K562 (cell line): ENCODE data around the gene MGAT4D. TPM values are rescaled to one million over a fixed set of nuclear protein-coding genes. Genes with fewer than 3 reads are reported as not detected.
A peak's percentile ranks its signal among the peaks of the same experiment; 100 is the strongest.

ENCODE experiments used
- ARID3B ChIP-seq: fragments of 250-450 bp; sonication (Bioruptor Pico); IDR thresholded peaks from 2 replicates; pipeline ENCODE4 v1.4.0; 2020; ENCODE audit warnings: borderline replicate concordance
- CREB3L1 ChIP-seq: fragments of 450-650 bp; IDR thresholded peaks from 2 replicates; pipeline ENCODE4 v1.6.1; 2014; ENCODE audit warnings: low read depth, mild to moderate bottlenecking, moderate library complexity, borderline replicate concordance
- E2F1 ChIP-seq: sonication (generic); formaldehyde crosslinking; IDR thresholded peaks from 2 replicates; pipeline ENCODE4 v1.8.1; 2023; ENCODE audit warnings: mild to moderate bottlenecking, missing genetic modification reagents, moderate library complexity
- FOXK2 ChIP-seq, 2 experiments: fragments of 450-650 bp; IDR thresholded peaks in 1 of 2; conservative IDR thresholded peaks in 1 of 2; 2 replicates each; pipeline ENCODE4 v1.6.1; 2016; ENCODE audit warnings: low read depth in 2 of 2, mild to moderate bottlenecking in 1 of 2
- HIVEP1 ChIP-seq: fragments of 250-450 bp; sonication (Bioruptor Pico); IDR thresholded peaks from 2 replicates; pipeline ENCODE4 v1.4.0; 2020; ENCODE audit warnings: mild to moderate bottlenecking
- MAX ChIP-seq: sonication (generic); formaldehyde crosslinking; IDR thresholded peaks from 2 replicates; pipeline ENCODE4 v1.9.0; 2022; ENCODE audit warnings: mild to moderate bottlenecking, missing genetic modification reagents
- NONO ChIP-seq, 2 experiments: fragments of 200-400 bp in 1 of 2; fragments of 450-650 bp in 1 of 2; formaldehyde crosslinking in 1 of 2; IDR thresholded peaks; 2 replicates each; pipeline ENCODE4 v1.6.1; 2017; ENCODE audit warnings: low read depth in 2 of 2, mild to moderate bottlenecking in 2 of 2, moderate library complexity in 2 of 2, low read length in 1 of 2
- SMARCA4 ChIP-seq: fragments of 450-650 bp; IDR thresholded peaks from 2 replicates; pipeline ENCODE4 v1.6.1; 2016
- UBTF ChIP-seq, 2 experiments: IDR thresholded peaks; 2 replicates each; pipeline ENCODE4 v1.6.1; 2012; ENCODE audit warnings: improper control_type of control experiment in 2 of 2, low read depth in 2 of 2, low read length in 2 of 2, borderline replicate concordance in 1 of 2
- ZBTB1 ChIP-seq: sonication (generic); formaldehyde crosslinking; IDR thresholded peaks from 2 replicates; pipeline ENCODE4 v1.8.1; 2023; ENCODE audit warnings: missing genetic modification reagents, low read depth, mild to moderate bottlenecking, borderline replicate concordance
- ZHX1 ChIP-seq: fragments of 150-350 bp; conservative IDR thresholded peaks from 2 replicates; pipeline ENCODE4 v1.6.1; 2014; ENCODE audit warnings: low read length
- ZMIZ1 ChIP-seq, 2 experiments: fragments of 150-350 bp in 1 of 2; IDR thresholded peaks; 2 replicates each; pipeline ENCODE4 v1.6.1; 2012 to 2016; ENCODE audit warnings: low read depth in 2 of 2, low read length in 2 of 2, mild to moderate bottlenecking in 1 of 2, moderate library complexity in 1 of 2
- polyA plus RNA-seq, 8 experiments: library from polyadenylated mRNA; depleted of rRNA in 4 of 8; stranded (reverse) in 5 of 8; unstranded in 3 of 8; fragments of >200 nt; fragmentation: Nextera tagmentation in 2 of 8; fragmentation: Illumina TruSeq in 1 of 8; extraction: Ambion mirVana in 2 of 8; extraction: Trizol in 1 of 8; gene quantifications; 2 replicates each; pipeline versions ENCODE4 v1.2.1 to v1.2.3, GENCODE V29; 2011 to 2014; ENCODE audit warnings: inconsistent platforms in 1 of 8, missing spikeins in 1 of 8
- total RNA-seq, 7 experiments: library from RNA; depleted of rRNA in 6 of 7; stranded (reverse); fragments of >200 nt in 6 of 7; fragmentation: Illumina TruSeq in 2 of 7; extraction: Trizol in 2 of 7; gene quantifications; 2 replicates each; pipeline versions ENCODE4 v1.2.1 to v1.2.3, GENCODE V29; 2011 to 2021; ENCODE audit warnings: low replicate concordance in 1 of 7

The MGAT4D gene
- total and polyA plus RNA-seq, 9 of the 15 experiments (the other 6 are each of a cell fraction or from before 2014, with no cell fraction given) = not detected

GRCh38 chr4:140529434-140529833 lies 31.3 kb upstream of the MGAT4D start (continued):
- TF ChIP-seq ZMIZ1 (IDR thresholded peaks at IDR 0.05; ENCODE audit: low read depth in 2 of 2, low read length in 2 of 2) (no peak), HIVEP1 (CRISPR knock-in tag) (no peak), E2F1 (CRISPR knock-in tag) (no peak), MAX (CRISPR knock-in tag) (no peak; the same call in 1 of the 2 replicates), SMARCA4 (peak; percentile 95), FOXK2 (conservative IDR thresholded peaks at IDR 0.05 in 1 of 2, IDR thresholded peaks at IDR 0.05 in 1 of 2; ENCODE audit: low read depth in 2 of 2) (peak; percentile 79), ARID3B (CRISPR knock-in tag) (no peak), ZHX1 (no peak), UBTF (IDR thresholded peaks at IDR 0.05; ENCODE audit: borderline replicate concordance in 1 of 2, low read depth in 2 of 2, low read length in 2 of 2) (no peak), CREB3L1 (no peak), NONO (IDR thresholded peaks at IDR 0.05; ENCODE audit: low read depth in 2 of 2, low read length in 1 of 2) (no peak), ZBTB1 (CRISPR knock-in tag) (no peak)
